Astrocyte (in vitro differentiated cells and primary cell): ENCODE data around the gene MARCHF9.
A peak's percentile ranks its signal among the peaks of the same experiment; 100 is the strongest.

Experiments used
- EZH2 ChIP-seq: IDR thresholded peaks from 2 replicates; pipeline ENCODE4 v1.6.1; 2012; ENCODE audit warnings: mild to moderate bottlenecking, low read length, inconsistent platforms; ENCODE audit not compliant: insufficient read depth
- TF ChIP-seq, protein P1 (sequence below): IDR thresholded peaks from 2 replicates; pipeline ENCODE4 v1.5.1; 2011; ENCODE audit warnings: low read depth, mild to moderate bottlenecking, inconsistent platforms, low read length, moderate library complexity; ENCODE audit not compliant: insufficient read depth

DNA sequence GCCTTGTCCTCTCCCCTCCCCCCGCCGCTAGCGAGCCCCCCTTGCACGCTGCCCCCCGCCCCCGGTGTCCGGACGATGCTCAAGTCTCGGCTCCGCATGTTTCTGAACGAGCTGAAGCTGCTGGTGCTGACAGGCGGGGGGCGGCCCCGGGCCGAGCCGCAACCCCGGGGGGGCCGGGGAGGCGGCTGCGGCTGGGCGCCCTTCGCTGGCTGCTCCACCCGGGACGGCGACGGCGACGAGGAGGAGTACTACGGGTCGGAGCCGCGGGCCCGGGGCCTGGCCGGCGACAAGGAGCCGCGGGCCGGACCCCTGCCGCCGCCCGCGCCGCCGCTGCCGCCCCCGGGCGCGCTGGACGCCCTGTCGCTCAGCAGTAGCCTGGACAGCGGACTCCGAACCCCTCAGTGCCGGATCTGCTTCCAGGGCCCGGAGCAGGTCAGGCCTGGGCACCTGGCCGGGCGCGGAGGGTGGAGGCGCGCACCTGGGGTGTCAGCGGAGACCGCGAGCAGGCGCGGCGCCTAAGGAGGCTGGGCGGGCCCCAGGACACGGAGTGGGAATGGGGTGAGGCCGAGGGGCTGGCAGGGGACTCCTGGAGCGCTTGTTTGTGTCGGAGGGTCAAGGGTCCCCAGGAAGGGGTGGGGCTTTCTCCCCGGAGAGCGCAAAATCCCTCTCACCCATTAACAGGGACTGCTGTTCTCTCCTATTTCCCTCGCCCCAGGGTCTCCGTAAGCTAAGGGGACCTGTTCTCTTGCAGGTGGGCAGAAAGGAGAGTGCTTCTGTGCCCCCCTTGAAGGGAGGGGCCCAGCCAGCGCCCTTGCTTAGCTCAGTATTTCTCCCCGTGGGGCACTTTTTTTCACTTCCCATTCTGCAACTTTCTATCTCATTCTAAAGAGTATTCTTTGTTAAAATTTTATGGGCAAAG is 810 bp downstream of the MARCHF9 start:
- TF ChIP-seq EZH2: peak; percentile 92
- TF ChIP-seq, protein P1, sequence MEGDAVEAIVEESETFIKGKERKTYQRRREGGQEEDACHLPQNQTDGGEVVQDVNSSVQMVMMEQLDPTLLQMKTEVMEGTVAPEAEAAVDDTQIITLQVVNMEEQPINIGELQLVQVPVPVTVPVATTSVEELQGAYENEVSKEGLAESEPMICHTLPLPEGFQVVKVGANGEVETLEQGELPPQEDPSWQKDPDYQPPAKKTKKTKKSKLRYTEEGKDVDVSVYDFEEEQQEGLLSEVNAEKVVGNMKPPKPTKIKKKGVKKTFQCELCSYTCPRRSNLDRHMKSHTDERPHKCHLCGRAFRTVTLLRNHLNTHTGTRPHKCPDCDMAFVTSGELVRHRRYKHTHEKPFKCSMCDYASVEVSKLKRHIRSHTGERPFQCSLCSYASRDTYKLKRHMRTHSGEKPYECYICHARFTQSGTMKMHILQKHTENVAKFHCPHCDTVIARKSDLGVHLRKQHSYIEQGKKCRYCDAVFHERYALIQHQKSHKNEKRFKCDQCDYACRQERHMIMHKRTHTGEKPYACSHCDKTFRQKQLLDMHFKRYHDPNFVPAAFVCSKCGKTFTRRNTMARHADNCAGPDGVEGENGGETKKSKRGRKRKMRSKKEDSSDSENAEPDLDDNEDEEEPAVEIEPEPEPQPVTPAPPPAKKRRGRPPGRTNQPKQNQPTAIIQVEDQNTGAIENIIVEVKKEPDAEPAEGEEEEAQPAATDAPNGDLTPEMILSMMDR: no peak
